HepG2 (cell line): Measurements from ENCODE around the gene ZNF26. TPM values are rescaled to one million over a fixed set of nuclear protein-coding genes. Genes with fewer than 3 reads are reported as not detected.

ENCODE experiments used
- ATAC-seq: fragments of 200-7000 bp; cut with Tn5 transposase; 3 replicates; pipeline ENCODE4 v1.9.1; 2020; ENCODE audit warnings: mild to moderate bottlenecking, moderate library complexity
- BruUV-seq: library from RNA; stranded (reverse); fragments of 400-500 nt; replicated peaks from 2 replicates; lab custom pipeline; 2021; lab: Mats Ljungman, UMichigan
- CTCF ChIA-PET: fragments of 300-600 bp; formaldehyde crosslinking; extraction: SDS; loops from one replicate; lab custom pipeline; 2021; ENCODE audit warnings: low total read pairs, inconsistent platforms, low intra/inter-chr PET ratio; lab: Yijun Ruan, JAX
- POLR2A ChIA-PET: fragments of 350-600 bp; sonication (Branson Sonifier 250); formaldehyde crosslinking; loops from one replicate; lab custom pipeline; 2020; ENCODE audit warnings: antibody characterized with exemption, inconsistent platforms; lab: Yijun Ruan, JAX
- DNase-seq: peaks from one replicate; pipeline ENCODE4 v3.0.0-alpha.2; 2015; ENCODE audit warnings: low spot score
- FAIRE-seq: peaks from 3 replicates; lab custom pipeline; 2011; peaks lifted over from hg19 to GRCh38; lab: Jason Lieb, UNC
- H2AFZ ChIP-seq: one replicate; pipeline ENCODE4 v1.6.1; 2011; ENCODE audit warnings: low read length, inconsistent platforms
- H3K27ac ChIP-seq: fragments of 300-600 bp; 3 replicates; pipeline ENCODE4 v1.8.0; 2011; ENCODE audit warnings: mixed run types, mild to moderate bottlenecking, mixed read lengths, low read length, inconsistent platforms; ENCODE audit not compliant: insufficient read depth; ENCODE audit errors: extremely low read length
- H3K27me3 ChIP-seq, 2 experiments: fragments of 200-600 bp in 1 of 2; 2 replicates in 1 of 2; 3 replicates in 1 of 2; pipeline versions ENCODE4 v1.6.0 to v1.8.0; 2011; ENCODE audit warnings: low read length in 2 of 2, mild to moderate bottlenecking in 2 of 2, moderate library complexity in 2 of 2, inconsistent platforms in 1 of 2; ENCODE audit not compliant: insufficient read depth in 2 of 2, control insufficient read depth in 1 of 2
- H3K36me3 ChIP-seq, 2 experiments: fragments of 200-600 bp in 1 of 2; replicated peaks in 1 of 2; 2 replicates in 1 of 2; 3 replicates in 1 of 2; pipeline versions ENCODE4 v1.5.1 to v1.8.0; 2011; ENCODE audit warnings: low read length in 2 of 2, inconsistent platforms in 1 of 2; ENCODE audit not compliant: insufficient read depth in 2 of 2, control insufficient read depth in 1 of 2
- H3K4me1 ChIP-seq: 2 replicates; pipeline ENCODE4 v1.5.1; 2012; ENCODE audit warnings: low read length, inconsistent platforms; ENCODE audit not compliant: insufficient read depth
- H3K4me2 ChIP-seq: 2 replicates; pipeline ENCODE4 v1.6.0; 2011; ENCODE audit warnings: low read depth, low read length, inconsistent platforms
- H3K4me3 ChIP-seq, 3 experiments: fragments of 200-600 bp in 1 of 3; sonication (generic), shearing (Covaris generic) in 1 of 3; replicated peaks in 1 of 3; 2 replicates each; pipeline ENCODE4 v1.5.1; 2011 to 2016; ENCODE audit warnings: low read length in 3 of 3, inconsistent platforms in 2 of 3, low read depth in 2 of 3, mild to moderate bottlenecking in 2 of 3, control low read depth in 1 of 3, mixed read lengths in 1 of 3; ENCODE audit not compliant: insufficient read depth in 1 of 3
- H3K79me2 ChIP-seq: one replicate; pipeline ENCODE4 v1.6.1; 2011; ENCODE audit warnings: low read length, inconsistent platforms; ENCODE audit not compliant: insufficient read depth
- H3K9ac ChIP-seq: 2 replicates; pipeline ENCODE4 v1.6.0; 2011; ENCODE audit warnings: mild to moderate bottlenecking, low read depth, low read length, inconsistent platforms; ENCODE audit not compliant: insufficient read depth
- H3K9me3 ChIP-seq: 2 replicates; pipeline ENCODE4 v1.5.1; 2012; ENCODE audit warnings: mild to moderate bottlenecking, low read length
- H4K20me1 ChIP-seq: 2 replicates; pipeline ENCODE4 v1.6.0; 2011; ENCODE audit warnings: inconsistent platforms, mild to moderate bottlenecking, low read length, moderate library complexity; ENCODE audit not compliant: insufficient read depth
- NFATC3 ChIP-seq: sonication (generic); formaldehyde crosslinking; IDR thresholded peaks from 2 replicates; pipeline ENCODE4 v1.5.1; 2020; ENCODE audit warnings: mild to moderate bottlenecking, missing genetic modification reagents
- TBX2 ChIP-seq: sonication (generic); formaldehyde crosslinking; IDR thresholded peaks from 2 replicates; pipeline ENCODE4 v1.5.0; 2020; ENCODE audit warnings: missing genetic modification reagents, mild to moderate bottlenecking, borderline replicate concordance
- WGBS: methylation state at CpG from one replicate; pipeline ENCODE4 v1.1.6; 2017; ENCODE audit warnings: low lambda C conversion rate; 5-methylcytosine and 5-hydroxymethylcytosine counted together
- in situ Hi-C: cut with HindIII; loops from 2 replicates; pipeline ENCODE4 v1.10.0; 2017; ENCODE audit warnings: low pct_unique_long_range_greater_than_20kb; ENCODE audit not compliant: extremely low pct_ligation_motif_present
- intact Hi-C: fragments of 100-400 bp; cut with micrococcal nuclease; formaldehyde crosslinking; loops from one replicate; pipeline ENCODE4 v1.10.0; 2022; ENCODE audit not compliant: unreplicated experiment
- polyA plus RNA-seq, 8 experiments: library from polyadenylated mRNA; depleted of rRNA in 3 of 8; stranded (reverse) in 7 of 8; unstranded in 1 of 8; fragments of >200 nt; fragmentation: Illumina TruSeq in 4 of 8; extraction: Trizol in 4 of 8; gene quantifications; 2 replicates each; pipeline versions ENCODE4 v1.2.1 to v1.2.3, GENCODE V29; 2011 to 2016; ENCODE audit warnings: low read depth in 4 of 8, missing spikeins in 1 of 8, mixed read lengths in 1 of 8; ENCODE audit not compliant: insufficient read depth in 1 of 8
- total RNA-seq, 5 experiments: library from RNA; depleted of rRNA; stranded (reverse); fragments of >200 nt; fragmentation: Illumina TruSeq; extraction: Trizol; gene quantifications; 2 replicates each; pipeline ENCODE4 v1.2.3, GENCODE V29; 2016; ENCODE audit warnings: low read depth in 1 of 5

ZNF26 gene
- total and polyA plus RNA-seq, 2 of the 13 experiments (the other 11 are each of a cell fraction or from before 2014, with no cell fraction given), result 3.8 to 6.5 TPM

DNA sequence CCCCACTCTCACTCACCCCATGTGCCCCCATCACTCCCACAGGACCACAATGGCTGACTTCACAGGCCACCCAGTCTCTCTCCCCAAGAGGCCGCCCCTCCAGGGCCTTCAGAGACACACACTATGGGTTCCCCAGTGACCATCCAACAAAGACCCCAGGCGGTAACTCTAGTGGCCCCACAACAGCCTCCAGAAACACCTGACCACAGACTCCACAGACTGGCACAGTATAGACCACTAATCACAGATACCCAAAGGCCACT is 33.1 kb upstream of the ZNF26 start:
- H3K4me3 ChIP-seq, result no peak overlapping the region
- DNase-seq (no peak), FAIRE-seq (no peak), ATAC-seq (no peak)
- 95% methylated on average over 2 of the region's 2 CpGs for WGBS
- H3K27ac ChIP-seq, result no peak overlapping the region
- no TSS peak for BruUV-seq
- no peak overlapping the region for H3K4me2 ChIP-seq
- no peak overlapping the region for H2AFZ ChIP-seq
- peaks cover 66% of the 10 kb centered on the region for H3K9me3 ChIP-seq
- CTCF ChIA-PET, result no interaction called here
- H3K9ac ChIP-seq, result no peak overlapping the region
- peaks cover 14% of the 10 kb centered on the region for H3K79me2 ChIP-seq
- H3K36me3 ChIP-seq, result peaks cover 2 to 9% of the 10 kb centered on the region in 2 experiments; a peak in 2 of 5 replicates
- POLR2A ChIA-PET, result no interaction called here
- peaks cover 12% of the 10 kb centered on the region for H3K4me1 ChIP-seq
- no peak for TF ChIP-seq NFATC3 (CRISPR knock-in tag)
- in situ Hi-C loops (no loop called here), intact Hi-C loops (no loop called here)
- no peaks in the 10 kb centered on the region; a peak in 1 of 5 replicates for H3K27me3 ChIP-seq
- no peaks in the 10 kb centered on the region for H4K20me1 ChIP-seq

DNA sequence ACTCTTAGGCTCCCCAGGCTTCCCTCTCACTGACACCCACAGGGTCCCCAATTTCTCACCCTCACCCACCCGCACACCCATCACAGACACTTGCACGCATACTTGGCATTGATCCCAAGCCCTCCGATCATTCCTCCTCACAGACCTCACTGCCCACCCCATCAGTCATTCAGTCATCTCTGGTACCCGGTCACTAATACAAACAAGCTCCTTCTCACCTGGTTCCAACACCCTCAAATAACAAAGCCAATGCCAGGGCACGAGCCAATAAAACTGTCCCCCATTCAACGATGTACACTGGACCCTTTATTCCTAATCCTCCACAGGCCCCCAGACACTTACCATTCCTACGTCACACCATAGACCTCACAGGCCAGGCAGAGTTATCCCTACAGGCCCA is 32.4 kb upstream of the ZNF26 start:
- over 99% methylated on average over 7 of the region's 7 CpGs for WGBS
- FAIRE-seq (no peak), DNase-seq (no peak)
- no peak overlapping the region for H2AFZ ChIP-seq
- no peak for TF ChIP-seq TBX2 (CRISPR knock-in tag)
- TF ChIP-seq, all 625 proteins: peak for 0
- Histone ChIP-seq H3K4me2 (no peak overlapping the region), H3K79me2 (peaks cover 14% of the 10 kb centered on the region), H3K4me1 (peaks cover 12% of the 10 kb centered on the region), H3K9ac (no peak overlapping the region), H3K36me3 (peaks cover 0 to 5% of the 10 kb centered on the region in 2 experiments; a peak in 2 of 5 replicates), H3K27me3 (no peaks in the 10 kb centered on the region; a peak in 1 of 5 replicates), H4K20me1 (no peaks in the 10 kb centered on the region), H3K27ac (no peak overlapping the region), H3K9me3 (peaks cover 60% of the 10 kb centered on the region), H3K4me3 (no peak overlapping the region)
- intact Hi-C loops, result no loop called here
- ChIA-PET CTCF (no interaction called here), POLR2A (no interaction called here)
- no TSS peak for BruUV-seq
- ATAC-seq, result no peak
- in situ Hi-C loops, result no loop called here
